GM23248 (cell line): ENCODE results near the gene AGPAT2.

Source experiments
- EZH2 ChIP-seq: fragments of 200-600 bp; sonication (generic); IDR thresholded peaks from 2 replicates; pipeline ENCODE4 v1.6.1; 2018; ENCODE audit warnings: antibody characterized with exemption, mild to moderate bottlenecking; ENCODE audit not compliant: insufficient read depth, poor library complexity, severe bottlenecking
- EZH2phosphoT487 ChIP-seq: fragments of 200-600 bp; sonication (generic); IDR thresholded peaks from 2 replicates; pipeline ENCODE4 v1.6.1; 2018; ENCODE audit warnings: antibody characterized with exemption, moderate library complexity, mild to moderate bottlenecking, low read depth; ENCODE audit not compliant: insufficient read depth

GRCh38 chr9:136645903-136646754 lies 41.1 kb downstream of the AGPAT2 start:
- TF ChIP-seq EZH2, result no peak
- no peak for TF ChIP-seq EZH2phosphoT487
